WTC11 (cell line): ENCODE data around the gene IQCB1.

Source experiments
- CBFB ChIP-seq: sonication (generic); formaldehyde crosslinking; IDR thresholded peaks from 2 replicates; pipeline ENCODE4 v1.8.1; 2022; ENCODE audit warnings: mild to moderate bottlenecking, low read depth, missing genetic modification reagents
- FOXK1 ChIP-seq: sonication (generic); formaldehyde crosslinking; IDR thresholded peaks from 2 replicates; pipeline ENCODE4 v1.8.0; 2022; ENCODE audit warnings: mild to moderate bottlenecking, moderate library complexity, missing genetic modification reagents
- FOXP1 ChIP-seq: sonication (generic); formaldehyde crosslinking; IDR thresholded peaks from 2 replicates; pipeline ENCODE4 v1.8.0; 2022; ENCODE audit warnings: missing genetic modification reagents, mild to moderate bottlenecking, moderate library complexity, borderline replicate concordance
- IRF2 ChIP-seq: sonication (generic); formaldehyde crosslinking; IDR thresholded peaks from 2 replicates; pipeline ENCODE4 v1.8.0; 2022; ENCODE audit warnings: low read depth, missing genetic modification reagents, borderline replicate concordance
- NFYB ChIP-seq: sonication (generic); formaldehyde crosslinking; conservative IDR thresholded peaks from 2 replicates; pipeline ENCODE4 v1.8.0; 2022; ENCODE audit warnings: low read depth, missing genetic modification reagents
- NR1H2 ChIP-seq: sonication (generic); formaldehyde crosslinking; IDR thresholded peaks from 2 replicates; pipeline ENCODE4 v1.9.0; 2021; ENCODE audit warnings: mild to moderate bottlenecking, moderate library complexity, missing genetic modification reagents
- SP1 ChIP-seq: sonication (generic); formaldehyde crosslinking; conservative IDR thresholded peaks from 2 replicates; pipeline ENCODE4 v1.8.1; 2022; ENCODE audit warnings: missing genetic modification reagents
- ZNF263 ChIP-seq: sonication (generic); formaldehyde crosslinking; IDR thresholded peaks from 2 replicates; pipeline ENCODE4 v1.8.1; 2022; ENCODE audit warnings: low read depth, mild to moderate bottlenecking, moderate library complexity, missing genetic modification reagents
- TF ChIP-seq, protein P1 (sequence below): sonication (generic); formaldehyde crosslinking; IDR thresholded peaks from 2 replicates; pipeline ENCODE4 v1.8.1; 2023; ENCODE audit warnings: mild to moderate bottlenecking, missing genetic modification reagents, moderate library complexity
- TF ChIP-seq, protein P2 (sequence below): fragments of 200-600 bp; IDR thresholded peaks from 2 replicates; pipeline ENCODE4 v1.8.0; 2022; ENCODE audit warnings: antibody characterized with exemption
- TF ChIP-seq, protein P3 (sequence below): sonication (generic); formaldehyde crosslinking; IDR thresholded peaks from 2 replicates; pipeline ENCODE4 v1.8.1; 2022; ENCODE audit warnings: low read depth, mild to moderate bottlenecking, moderate library complexity, missing genetic modification reagents, borderline replicate concordance
- TF ChIP-seq, protein P4 (sequence below): sonication (generic); formaldehyde crosslinking; conservative IDR thresholded peaks from 2 replicates; pipeline ENCODE4 v1.8.1; 2022; ENCODE audit warnings: mild to moderate bottlenecking, missing genetic modification reagents
- TF ChIP-seq, protein P5 (sequence below): sonication (generic); formaldehyde crosslinking; IDR thresholded peaks from 2 replicates; pipeline ENCODE4 v1.8.1; 2023; ENCODE audit warnings: mild to moderate bottlenecking, moderate library complexity, missing genetic modification reagents
- TF ChIP-seq, protein P6 (sequence below): fragments of 250-450 bp; sonication (Bioruptor Pico); IDR thresholded peaks from 2 replicates; pipeline ENCODE4 v1.9.0; 2021; ENCODE audit warnings: moderate library complexity, mild to moderate bottlenecking, inconsistent platforms, borderline replicate concordance

DNA sequence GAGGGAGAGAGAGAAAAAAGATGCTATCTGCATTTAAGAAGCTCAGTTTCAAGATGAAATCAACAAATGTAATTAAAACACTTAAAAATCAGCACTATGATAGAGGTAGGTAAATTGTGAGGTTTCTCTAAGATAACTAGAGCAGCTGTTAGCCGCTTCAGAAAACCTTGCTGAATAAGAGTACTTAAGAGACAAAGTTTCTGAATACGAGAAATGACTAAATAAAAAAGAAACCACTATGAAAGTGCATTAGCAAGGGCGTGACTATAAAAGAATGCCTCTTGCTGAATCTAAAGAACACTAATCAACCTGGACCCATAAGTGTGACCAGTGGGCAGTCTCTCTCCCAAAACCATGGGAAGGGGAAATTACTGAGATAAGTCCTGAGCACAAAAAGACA, 41.8 kb downstream of the IQCB1 start:
- TF ChIP-seq, protein P1, sequence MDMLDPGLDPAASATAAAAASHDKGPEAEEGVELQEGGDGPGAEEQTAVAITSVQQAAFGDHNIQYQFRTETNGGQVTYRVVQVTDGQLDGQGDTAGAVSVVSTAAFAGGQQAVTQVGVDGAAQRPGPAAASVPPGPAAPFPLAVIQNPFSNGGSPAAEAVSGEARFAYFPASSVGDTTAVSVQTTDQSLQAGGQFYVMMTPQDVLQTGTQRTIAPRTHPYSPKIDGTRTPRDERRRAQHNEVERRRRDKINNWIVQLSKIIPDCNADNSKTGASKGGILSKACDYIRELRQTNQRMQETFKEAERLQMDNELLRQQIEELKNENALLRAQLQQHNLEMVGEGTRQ (CRISPR knock-in tag): no peak
- TF ChIP-seq NFYB (CRISPR knock-in tag) (no peak), FOXP1 (no peak), SP1 (CRISPR knock-in tag) (no peak), ZNF263 (CRISPR knock-in tag) (no peak), IRF2 (no peak), CBFB (no peak), NR1H2 (no peak), FOXK1 (CRISPR knock-in tag) (no peak)
- TF ChIP-seq, protein P2, sequence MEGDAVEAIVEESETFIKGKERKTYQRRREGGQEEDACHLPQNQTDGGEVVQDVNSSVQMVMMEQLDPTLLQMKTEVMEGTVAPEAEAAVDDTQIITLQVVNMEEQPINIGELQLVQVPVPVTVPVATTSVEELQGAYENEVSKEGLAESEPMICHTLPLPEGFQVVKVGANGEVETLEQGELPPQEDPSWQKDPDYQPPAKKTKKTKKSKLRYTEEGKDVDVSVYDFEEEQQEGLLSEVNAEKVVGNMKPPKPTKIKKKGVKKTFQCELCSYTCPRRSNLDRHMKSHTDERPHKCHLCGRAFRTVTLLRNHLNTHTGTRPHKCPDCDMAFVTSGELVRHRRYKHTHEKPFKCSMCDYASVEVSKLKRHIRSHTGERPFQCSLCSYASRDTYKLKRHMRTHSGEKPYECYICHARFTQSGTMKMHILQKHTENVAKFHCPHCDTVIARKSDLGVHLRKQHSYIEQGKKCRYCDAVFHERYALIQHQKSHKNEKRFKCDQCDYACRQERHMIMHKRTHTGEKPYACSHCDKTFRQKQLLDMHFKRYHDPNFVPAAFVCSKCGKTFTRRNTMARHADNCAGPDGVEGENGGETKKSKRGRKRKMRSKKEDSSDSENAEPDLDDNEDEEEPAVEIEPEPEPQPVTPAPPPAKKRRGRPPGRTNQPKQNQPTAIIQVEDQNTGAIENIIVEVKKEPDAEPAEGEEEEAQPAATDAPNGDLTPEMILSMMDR: no peak
- TF ChIP-seq, protein P3, sequence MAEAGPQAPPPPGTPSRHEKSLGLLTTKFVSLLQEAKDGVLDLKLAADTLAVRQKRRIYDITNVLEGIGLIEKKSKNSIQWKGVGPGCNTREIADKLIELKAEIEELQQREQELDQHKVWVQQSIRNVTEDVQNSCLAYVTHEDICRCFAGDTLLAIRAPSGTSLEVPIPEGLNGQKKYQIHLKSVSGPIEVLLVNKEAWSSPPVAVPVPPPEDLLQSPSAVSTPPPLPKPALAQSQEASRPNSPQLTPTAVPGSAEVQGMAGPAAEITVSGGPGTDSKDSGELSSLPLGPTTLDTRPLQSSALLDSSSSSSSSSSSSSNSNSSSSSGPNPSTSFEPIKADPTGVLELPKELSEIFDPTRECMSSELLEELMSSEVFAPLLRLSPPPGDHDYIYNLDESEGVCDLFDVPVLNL (CRISPR knock-in tag): no peak
- TF ChIP-seq, protein P4, sequence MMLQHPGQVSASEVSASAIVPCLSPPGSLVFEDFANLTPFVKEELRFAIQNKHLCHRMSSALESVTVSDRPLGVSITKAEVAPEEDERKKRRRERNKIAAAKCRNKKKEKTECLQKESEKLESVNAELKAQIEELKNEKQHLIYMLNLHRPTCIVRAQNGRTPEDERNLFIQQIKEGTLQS (CRISPR knock-in tag): no peak
- TF ChIP-seq, protein P5, sequence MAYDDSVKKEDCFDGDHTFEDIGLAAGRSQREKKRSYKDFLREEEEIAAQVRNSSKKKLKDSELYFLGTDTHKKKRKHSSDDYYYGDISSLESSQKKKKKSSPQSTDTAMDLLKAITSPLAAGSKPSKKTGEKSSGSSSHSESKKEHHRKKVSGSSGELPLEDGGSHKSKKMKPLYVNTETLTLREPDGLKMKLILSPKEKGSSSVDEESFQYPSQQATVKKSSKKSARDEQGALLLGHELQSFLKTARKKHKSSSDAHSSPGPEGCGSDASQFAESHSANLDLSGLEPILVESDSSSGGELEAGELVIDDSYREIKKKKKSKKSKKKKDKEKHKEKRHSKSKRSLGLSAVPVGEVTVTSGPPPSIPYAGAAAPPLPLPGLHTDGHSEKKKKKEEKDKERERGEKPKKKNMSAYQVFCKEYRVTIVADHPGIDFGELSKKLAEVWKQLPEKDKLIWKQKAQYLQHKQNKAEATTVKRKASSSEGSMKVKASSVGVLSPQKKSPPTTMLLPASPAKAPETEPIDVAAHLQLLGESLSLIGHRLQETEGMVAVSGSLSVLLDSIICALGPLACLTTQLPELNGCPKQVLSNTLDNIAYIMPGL (CRISPR knock-in tag): no peak
- TF ChIP-seq, protein P6, sequence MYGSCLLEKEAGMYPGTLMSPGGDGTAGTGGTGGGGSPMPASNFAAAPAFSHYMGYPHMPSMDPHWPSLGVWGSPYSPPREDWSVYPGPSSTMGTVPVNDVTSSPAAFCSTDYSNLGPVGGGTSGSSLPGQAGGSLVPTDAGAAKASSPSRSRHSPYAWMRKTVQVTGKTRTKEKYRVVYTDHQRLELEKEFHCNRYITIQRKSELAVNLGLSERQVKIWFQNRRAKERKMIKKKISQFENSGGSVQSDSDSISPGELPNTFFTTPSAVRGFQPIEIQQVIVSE: no peak
